ENCODE data around the gene SLC41A2. TPM values are rescaled to one million over a fixed set of nuclear protein-coding genes. Genes with fewer than 3 reads are reported as not detected.

The SLC41A2 gene
- polyA plus RNA-seq, 3 donors: 0.08 to 0.27 TPM; not detected in 1

- Histone ChIP-seq H3K27me3 (ENCODE audit: control insufficient read depth in 2 of 2, insufficient read depth in 2 of 2, low read length in 2 of 2) (peaks cover 20 to 38% of the 10 kb centered on the region in 2 donors), H3K4me1 (ENCODE audit: control insufficient read depth in 1 of 2, insufficient read depth in 2 of 2, low read length in 2 of 2) (peaks cover 10 to 26% of the 10 kb centered on the region in 2 donors), H3K9ac (ENCODE audit: insufficient read depth, low read length, poor library complexity, severe bottlenecking) (no peak overlapping the region), H3K9me3 (replicated peaks in 1 of 2; ENCODE audit: control insufficient read depth in 1 of 2, insufficient read depth in 1 of 2, low read length in 2 of 2) (no peaks in the 10 kb centered on the region), H3K27ac (ENCODE audit: low read depth in 1 of 2, low read length in 2 of 2) (no peak overlapping the region), H3K79me2 (ENCODE audit: insufficient read depth, low read length) (no peaks in the 10 kb centered on the region), H3K36me3 (replicated peaks in 1 of 2; ENCODE audit: control insufficient read depth in 1 of 2, insufficient read depth in 2 of 2, low read length in 2 of 2) (no peaks in the 10 kb centered on the region), H4K20me1 (ENCODE audit: insufficient read depth, low read length) (no peaks in the 10 kb centered on the region), H3K4me3 (replicated peaks in 1 of 3; ENCODE audit: low read depth in 2 of 3, low read length in 3 of 3) (no peak overlapping the region), H3K4me2 (replicated peaks; ENCODE audit: extremely low read depth, low read length, poor library complexity, severe bottlenecking) (no peak overlapping the region), H2AFZ (ENCODE audit: insufficient read depth, low read depth, low read length, poor library complexity, severe bottlenecking) (no peak overlapping the region)
- Mint-ChIP-seq H3K36me3 (peaks cover 2 to 6% of the 10 kb centered on the region in 2 donors), H3K27ac (no peak overlapping the region), H3K27me3 (ENCODE audit: low read depth in 3 of 3) (peaks cover 26 to 45% (median 42%) of the 10 kb centered on the region in 3 donors), H3K9me3 (no peaks in the 10 kb centered on the region), H3K4me1 (peaks cover 24% of the 10 kb centered on the region), H3K4me3 (no peak overlapping the region)
- DNase-seq: no peak
- WGBS (ENCODE audit: insufficient coverage): 83% methylated on average over 2 of the region's 4 CpGs
- TF ChIP-seq CTCF (IDR thresholded peaks at IDR 0.05): no peak
- intact Hi-C loops (cut with micrococcal nuclease): no loop called here
Measured at GRCh38 chr12:104960464-104960863, 2.4 kb upstream of the SLC41A2 start.

- H3K9me3 ChIP-seq (replicated peaks in 1 of 2; ENCODE audit: control insufficient read depth in 1 of 2, insufficient read depth in 1 of 2, low read length in 2 of 2): no peaks in the 10 kb centered on the region
- Mint-ChIP-seq H3K36me3 (peaks cover 2 to 6% of the 10 kb centered on the region in 2 donors), H3K4me3 (peak overlapping the region; percentile 90 to 94), H3K9me3 (no peaks in the 10 kb centered on the region), H3K27ac (no peak overlapping the region), H3K27me3 (ENCODE audit: low read depth in 3 of 3) (peaks cover 26 to 51% (median 43%) of the 10 kb centered on the region in 3 donors), H3K4me1 (peaks cover 24% of the 10 kb centered on the region)
- peaks cover 20 to 43% of the 10 kb centered on the region in 2 donors for H3K27me3 ChIP-seq (ENCODE audit: control insufficient read depth in 2 of 2, insufficient read depth in 2 of 2, low read length in 2 of 2)
- WGBS (ENCODE audit: insufficient coverage): no CpG with 5 or more reads among the region's 2 CpGs
- no peaks in the 10 kb centered on the region for H3K36me3 ChIP-seq (replicated peaks in 1 of 2; ENCODE audit: control insufficient read depth in 1 of 2, insufficient read depth in 2 of 2, low read length in 2 of 2)
- H3K9ac ChIP-seq (ENCODE audit: insufficient read depth, low read length, poor library complexity, severe bottlenecking): no peak overlapping the region
- no peak overlapping the region for H2AFZ ChIP-seq (ENCODE audit: insufficient read depth, low read depth, low read length, poor library complexity, severe bottlenecking)
- no peaks in the 10 kb centered on the region for H4K20me1 ChIP-seq (ENCODE audit: insufficient read depth, low read length)
- no peak overlapping the region for H3K4me2 ChIP-seq (replicated peaks; ENCODE audit: extremely low read depth, low read length, poor library complexity, severe bottlenecking)
- H3K27ac ChIP-seq (ENCODE audit: low read depth in 1 of 2, low read length in 2 of 2): no peak overlapping the region
- H3K4me1 ChIP-seq (ENCODE audit: control insufficient read depth in 1 of 2, insufficient read depth in 2 of 2, low read length in 2 of 2): peaks cover 10 to 26% of the 10 kb centered on the region in 2 donors
- no peak for DNase-seq
- no peaks in the 10 kb centered on the region for H3K79me2 ChIP-seq (ENCODE audit: insufficient read depth, low read length)
- H3K4me3 ChIP-seq (replicated peaks in 1 of 3; ENCODE audit: low read depth in 2 of 3, low read length in 3 of 3): peak overlapping the region in 1 of 3 experiments; percentile 79
- intact Hi-C loops (cut with micrococcal nuclease): loop anchor here in 1 of 2 donors (5.0 to 10.0 kb wide), 2 partner anchors 315 to 502 kb away; partner anchors contain the start of gene CHST11
- no peak for TF ChIP-seq CTCF (IDR thresholded peaks at IDR 0.05)
Measured at GRCh38 chr12:104959335-104959841, 1.3 kb upstream of the SLC41A2 start.
